GM23338 (cell line): ENCODE data around the gene MFSD11.

Experiments used
- CREB1 ChIP-seq: fragments of 250-450 bp; sonication (Bioruptor Pico); IDR thresholded peaks from 2 replicates; pipeline ENCODE4 v1.5.0; 2020; ENCODE audit warnings: low read depth, mild to moderate bottlenecking, moderate library complexity
- CTCF ChIP-seq, 2 experiments: fragments of 200-600 bp in 1 of 2; sonication (generic) in 1 of 2; conservative IDR thresholded peaks; 2 replicates each; pipeline versions ENCODE4 v1.5.1 to v1.6.1; 2016 to 2017; ENCODE audit warnings: antibody characterized with exemption in 2 of 2, low read depth in 2 of 2, mild to moderate bottlenecking in 2 of 2, moderate library complexity in 1 of 2
- EZH2 ChIP-seq: fragments of 200-600 bp; sonication (generic); IDR thresholded peaks from one replicate; pipeline ENCODE4 v1.8.0; 2017; ENCODE audit warnings: antibody characterized with exemption, mild to moderate bottlenecking, low read depth; ENCODE audit not compliant: unreplicated experiment
- EZH2phosphoT487 ChIP-seq: fragments of 200-600 bp; sonication (generic); IDR thresholded peaks from one replicate; pipeline ENCODE4 v1.8.1; 2018; ENCODE audit warnings: antibody characterized with exemption; ENCODE audit not compliant: unreplicated experiment
- JUNB ChIP-seq: IDR thresholded peaks from one replicate; pipeline ENCODE4 v1.6.1; 2016; ENCODE audit warnings: antibody characterized with exemption; ENCODE audit not compliant: unreplicated experiment
- NANOG ChIP-seq: IDR thresholded peaks from 2 replicates; pipeline ENCODE4 v1.6.1; 2016; ENCODE audit warnings: antibody characterized with exemption, borderline replicate concordance
- POLR2AphosphoS5 ChIP-seq: IDR thresholded peaks from 2 replicates; pipeline ENCODE4 v1.6.1; 2016; ENCODE audit warnings: antibody characterized with exemption, low read depth
- REST ChIP-seq: IDR thresholded peaks from one replicate; pipeline ENCODE4 v1.6.1; 2018; ENCODE audit warnings: antibody characterized with exemption; ENCODE audit not compliant: unreplicated experiment
- STAT1 ChIP-seq: IDR thresholded peaks from one replicate; pipeline ENCODE4 v1.6.1; 2016; ENCODE audit warnings: antibody characterized with exemption; ENCODE audit not compliant: unreplicated experiment
- ZNF114 ChIP-seq: fragments of 250-450 bp; sonication (Bioruptor Pico); IDR thresholded peaks from 2 replicates; pipeline ENCODE4 v1.5.0; 2020; ENCODE audit warnings: mild to moderate bottlenecking, moderate library complexity
- ZNF462 ChIP-seq: fragments of 250-450 bp; sonication (Bioruptor Pico); IDR thresholded peaks from 2 replicates; pipeline ENCODE4 v1.5.0; 2020; ENCODE audit warnings: mild to moderate bottlenecking, moderate library complexity

GRCh38 chr17:76690596-76691280 lies 47.2 kb upstream of the MFSD11 start:
- no peak for TF ChIP-seq CTCF (conservative IDR thresholded peaks at IDR 0.05; ENCODE audit: low read depth in 2 of 2)
- TF ChIP-seq EZH2 = no peak
- no peak for TF ChIP-seq POLR2AphosphoS5
- TF ChIP-seq ZNF462 (CRISPR knock-in tag) = no peak
- TF ChIP-seq CREB1 (CRISPR knock-in tag) = no peak
- no peak for TF ChIP-seq REST
- TF ChIP-seq EZH2phosphoT487 = no peak
- TF ChIP-seq JUNB = no peak
- TF ChIP-seq ZNF114 (CRISPR knock-in tag) = no peak
- TF ChIP-seq STAT1 = no peak
- TF ChIP-seq NANOG = no peak
